ENCODE results near the gene SYNGR3. TPM values are rescaled to one million over a fixed set of nuclear protein-coding genes. Genes with fewer than 3 reads are reported as not detected.

SYNGR3 gene
- total RNA-seq, 2 donors from 2014 or later = 7.0 to 11.2 TPM

DNA sequence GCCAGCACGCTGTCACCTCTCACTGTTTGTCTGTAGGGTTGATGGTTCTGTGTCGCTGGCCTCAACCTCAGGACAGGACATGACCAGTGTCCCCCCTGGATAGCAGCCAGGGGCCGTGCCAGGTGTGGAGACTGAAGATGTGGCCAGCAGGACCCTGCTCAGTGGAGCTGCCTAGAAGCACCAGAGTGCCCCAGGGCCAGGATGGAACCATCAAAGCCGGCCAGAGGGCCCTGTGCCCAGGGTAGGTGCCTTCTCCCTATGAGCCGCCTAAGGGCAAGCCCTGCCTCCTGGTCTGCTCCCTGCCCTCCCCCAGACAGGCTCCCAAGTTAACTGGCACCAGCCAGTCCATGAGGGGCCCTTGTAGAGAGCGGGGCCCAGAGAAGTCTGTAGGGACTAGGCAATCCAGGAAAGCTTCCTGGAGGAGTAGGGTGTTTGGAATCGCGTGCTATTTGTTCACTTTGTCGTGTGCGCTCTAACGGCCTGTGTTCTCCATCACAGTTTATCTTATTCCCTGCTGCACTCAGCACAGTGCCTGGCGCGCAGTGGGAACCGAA is 31.0 kb upstream of the SYNGR3 start:
- Mint-ChIP-seq H3K9me3 (peaks cover 5% of the 10 kb centered on the region), H3K36me3 (ENCODE audit: low read depth) (peaks cover 29% of the 10 kb centered on the region), H3K4me1 (peaks cover 30% of the 10 kb centered on the region), H3K4me3 (peak overlapping the region; percentile 92), H3K27ac (no peak overlapping the region), H3K27me3 (ENCODE audit: insufficient read depth) (peaks cover 23% of the 10 kb centered on the region)
- Histone ChIP-seq H3K27me3 (ENCODE audit: control insufficient read depth, insufficient read depth, low read length, poor library complexity, severe bottlenecking) (no peaks in the 10 kb centered on the region), H3K9me3 (ENCODE audit: control insufficient read depth, low read length) (no peaks in the 10 kb centered on the region), H3K4me3 (ENCODE audit: low read length) (peak overlapping the region; percentile 85), H3K36me3 (ENCODE audit: control insufficient read depth, insufficient read depth, low read length) (peaks cover 20% of the 10 kb centered on the region), H3K9ac (ENCODE audit: extremely low read depth, low read length, poor library complexity, severe bottlenecking) (no peak overlapping the region), H3K4me1 (ENCODE audit: control insufficient read depth, insufficient read depth, low read length) (no peaks in the 10 kb centered on the region), H3K27ac (ENCODE audit: low read depth, low read length) (no peak overlapping the region)
- TF ChIP-seq, protein P1, sequence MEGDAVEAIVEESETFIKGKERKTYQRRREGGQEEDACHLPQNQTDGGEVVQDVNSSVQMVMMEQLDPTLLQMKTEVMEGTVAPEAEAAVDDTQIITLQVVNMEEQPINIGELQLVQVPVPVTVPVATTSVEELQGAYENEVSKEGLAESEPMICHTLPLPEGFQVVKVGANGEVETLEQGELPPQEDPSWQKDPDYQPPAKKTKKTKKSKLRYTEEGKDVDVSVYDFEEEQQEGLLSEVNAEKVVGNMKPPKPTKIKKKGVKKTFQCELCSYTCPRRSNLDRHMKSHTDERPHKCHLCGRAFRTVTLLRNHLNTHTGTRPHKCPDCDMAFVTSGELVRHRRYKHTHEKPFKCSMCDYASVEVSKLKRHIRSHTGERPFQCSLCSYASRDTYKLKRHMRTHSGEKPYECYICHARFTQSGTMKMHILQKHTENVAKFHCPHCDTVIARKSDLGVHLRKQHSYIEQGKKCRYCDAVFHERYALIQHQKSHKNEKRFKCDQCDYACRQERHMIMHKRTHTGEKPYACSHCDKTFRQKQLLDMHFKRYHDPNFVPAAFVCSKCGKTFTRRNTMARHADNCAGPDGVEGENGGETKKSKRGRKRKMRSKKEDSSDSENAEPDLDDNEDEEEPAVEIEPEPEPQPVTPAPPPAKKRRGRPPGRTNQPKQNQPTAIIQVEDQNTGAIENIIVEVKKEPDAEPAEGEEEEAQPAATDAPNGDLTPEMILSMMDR (conservative IDR thresholded peaks at IDR 0.05) = no peak
- WGBS, 2 experiments (ENCODE audit: insufficient coverage in 1 of 2, insufficient read length in 1 of 2) = 62 to 64% methylated on average over 13 to 14 of the region's 14 CpGs
- DNase-seq = no peak

GRCh38 chr16:1959269-1960039 is 30.3 kb upstream of the SYNGR3 start, which contains the start of gene NDUFB10:
NDUFB10 (plus strand) TSS chr16:1959538; CDS start chr16:1959625, 87 bp downstream.
- Histone ChIP-seq H3K9me3 (ENCODE audit: control insufficient read depth, low read length) (no peaks in the 10 kb centered on the region), H3K27me3 (ENCODE audit: control insufficient read depth, insufficient read depth, low read length, poor library complexity, severe bottlenecking) (no peaks in the 10 kb centered on the region), H3K36me3 (ENCODE audit: control insufficient read depth, insufficient read depth, low read length) (peaks cover 24% of the 10 kb centered on the region), H3K4me3 (ENCODE audit: low read length) (peak within 1 kb of the TSS; percentile 85), H3K9ac (ENCODE audit: extremely low read depth, low read length, poor library complexity, severe bottlenecking) (peak within 1 kb of the TSS; percentile 79), H3K4me1 (ENCODE audit: control insufficient read depth, insufficient read depth, low read length) (no peaks in the 10 kb centered on the region), H3K27ac (ENCODE audit: low read depth, low read length) (no peak within 1 kb of the TSS)
- TF ChIP-seq, protein P1 (conservative IDR thresholded peaks at IDR 0.05) = peak; percentile 62
- Mint-ChIP-seq H3K27me3 (ENCODE audit: insufficient read depth) (peaks cover 23% of the 10 kb centered on the region), H3K4me3 (peak within 1 kb of the TSS; percentile 92), H3K4me1 (peaks cover 30% of the 10 kb centered on the region), H3K27ac (peak within 1 kb of the TSS; percentile 84), H3K9me3 (peaks cover 5% of the 10 kb centered on the region), H3K36me3 (ENCODE audit: low read depth) (peaks cover 33% of the 10 kb centered on the region)
- WGBS, 2 experiments (ENCODE audit: insufficient coverage in 1 of 2, insufficient read length in 1 of 2) = 1% methylated on average over 32 to 79 of the region's 79 CpGs
- DNase-seq = peak; percentile 95

GRCh38 chr16:1960665-1961630 is 28.8 kb upstream of the SYNGR3 start:
- Mint-ChIP-seq H3K27me3 (ENCODE audit: insufficient read depth) (peaks cover 21% of the 10 kb centered on the region), H3K27ac (peak overlapping the region; percentile 84), H3K4me3 (peak overlapping the region; percentile 92), H3K9me3 (peaks cover 5% of the 10 kb centered on the region), H3K4me1 (peaks cover 35% of the 10 kb centered on the region), H3K36me3 (ENCODE audit: low read depth) (peaks cover 33% of the 10 kb centered on the region)
- WGBS, 2 experiments (ENCODE audit: insufficient coverage in 1 of 2, insufficient read length in 1 of 2) = 64 to 67% methylated on average over 14 to 20 of the region's 20 CpGs
- H3K36me3 ChIP-seq (ENCODE audit: control insufficient read depth, insufficient read depth, low read length) = peaks cover 24% of the 10 kb centered on the region
- H3K27me3 ChIP-seq (ENCODE audit: control insufficient read depth, insufficient read depth, low read length, poor library complexity, severe bottlenecking) = no peaks in the 10 kb centered on the region
- H3K4me3 ChIP-seq (ENCODE audit: low read length) = peak overlapping the region; percentile 85
- peak; percentile 82 for DNase-seq
- TF ChIP-seq, protein P1 (conservative IDR thresholded peaks at IDR 0.05) = no peak
- peak overlapping the region; percentile 79 for H3K9ac ChIP-seq (ENCODE audit: extremely low read depth, low read length, poor library complexity, severe bottlenecking)
- no peaks in the 10 kb centered on the region for H3K9me3 ChIP-seq (ENCODE audit: control insufficient read depth, low read length)
- peaks cover 2% of the 10 kb centered on the region for H3K4me1 ChIP-seq (ENCODE audit: control insufficient read depth, insufficient read depth, low read length)
- H3K27ac ChIP-seq (ENCODE audit: low read depth, low read length) = peak overlapping the region; percentile 29
